Stimulated activated CD8-positive, alpha-beta memory T cell treated with anti-CD3 and anti-CD28 coated beads, Interleukin-7, amount 100 ng/mL, for 4 hours (primary cell): ENCODE data around the gene NEFH.

Experiments
- DNase-seq, 2 donors: peaks; one replicate each; pipeline ENCODE4 v3.0.0-alpha.2; 2020; ENCODE audit warnings: low read depth in 2 of 2

Gene NEFH

GRCh38 chr22:29503811-29504372 is 23.9 kb downstream of the NEFH start:
- no peak for DNase-seq

DNA sequence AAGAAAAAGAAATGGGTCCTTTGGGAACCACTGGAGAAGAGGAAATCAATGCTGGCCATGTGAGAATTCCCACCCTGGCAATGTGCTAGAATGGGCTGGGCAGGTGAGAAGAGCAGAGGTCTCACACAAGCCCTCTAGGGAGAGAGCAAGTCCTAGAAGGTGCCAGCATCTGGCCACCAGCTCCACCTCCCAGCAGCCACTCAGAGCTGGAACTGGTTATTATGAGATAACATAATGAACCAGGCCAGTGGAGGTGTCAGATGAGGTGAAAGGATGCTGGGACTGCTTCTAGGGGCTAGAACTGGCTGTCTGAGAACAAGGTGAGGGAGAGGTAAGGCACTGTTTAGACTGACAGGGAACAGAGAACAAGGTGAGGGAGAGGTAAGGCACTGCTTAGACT is 29.3 kb downstream of the NEFH start:
- DNase-seq = no peak

- DNase-seq = no peak
Measured at GRCh38 chr22:29509815-29510214, 29.8 kb downstream of the NEFH start.

GRCh38 chr22:29510542-29510941 is 30.5 kb downstream of the NEFH start:
- no peak for DNase-seq

DNA sequence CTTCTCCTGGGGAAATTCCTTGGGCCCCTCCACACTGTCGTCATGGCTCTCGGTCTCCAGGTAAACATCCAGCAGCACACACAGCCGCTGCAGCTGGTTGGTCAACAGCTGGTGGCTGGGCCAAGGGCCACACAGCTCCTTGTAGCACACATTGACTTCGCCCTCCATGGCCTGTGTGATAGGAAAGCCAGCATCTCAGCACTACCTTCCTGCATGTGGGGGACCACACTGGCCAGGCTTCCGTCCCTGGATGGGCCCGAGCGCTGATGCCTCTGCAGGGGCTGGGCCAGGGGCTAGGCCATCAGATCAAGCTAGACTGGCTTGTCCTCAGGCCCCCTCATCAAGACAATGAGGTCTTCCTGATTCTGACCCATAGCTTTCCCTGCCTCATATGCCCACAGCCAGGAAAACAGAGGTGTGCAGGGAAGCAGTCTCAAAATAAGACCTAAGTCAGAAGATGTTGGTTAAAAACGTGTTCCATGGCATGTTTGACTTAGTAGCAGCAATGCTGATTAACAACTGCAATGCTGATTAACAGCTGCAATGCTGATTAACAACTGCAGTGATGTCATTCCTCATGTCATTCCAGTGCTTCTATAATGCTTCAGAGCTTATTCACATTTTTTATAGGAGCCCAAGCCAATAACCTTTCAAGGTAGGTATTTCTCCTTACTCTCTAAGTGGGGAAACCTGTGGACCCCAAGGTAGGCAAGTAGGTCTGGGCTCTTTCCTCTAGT is 31.3 kb downstream of the NEFH start:
- DNase-seq = no peak

- no peak for DNase-seq
Measured at GRCh38 chr22:29512031-29512430, 32.0 kb downstream of the NEFH start.

DNA sequence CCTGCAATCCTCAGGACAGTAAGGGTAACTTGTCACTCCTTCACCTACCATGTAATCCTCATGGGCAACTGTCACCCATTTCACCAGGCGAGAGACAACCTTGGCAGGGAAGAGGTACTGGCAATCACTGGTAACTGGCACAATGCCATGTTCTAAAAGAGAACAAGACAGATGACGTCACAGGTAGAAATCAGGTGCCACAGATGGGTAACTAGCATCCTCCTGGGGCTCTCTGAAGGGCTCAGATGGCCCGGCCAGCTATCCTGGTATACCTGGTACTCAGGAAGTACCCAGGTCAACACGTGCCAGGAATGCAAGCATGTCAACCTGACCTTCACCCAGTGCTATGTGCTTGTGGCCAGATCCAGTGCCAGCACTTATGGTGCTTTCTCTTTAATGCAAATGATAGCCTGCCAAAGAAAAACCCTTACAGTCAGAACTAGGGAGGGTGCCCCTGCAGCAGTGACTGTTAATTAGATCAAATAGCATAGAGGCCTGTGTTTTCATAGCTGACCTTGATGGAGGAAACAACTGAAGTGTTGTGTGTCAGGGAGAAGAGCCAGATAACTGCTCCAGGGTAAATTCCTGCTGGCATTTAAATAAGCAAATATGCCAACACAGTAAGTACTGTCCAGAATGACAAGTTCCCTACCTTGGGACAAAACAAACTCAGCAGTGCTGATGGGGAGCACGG is 37.3 kb downstream of the NEFH start:
- no peak for DNase-seq

GRCh38 chr22:29518427-29518826 is 38.4 kb downstream of the NEFH start:
- DNase-seq = no peak

GRCh38 chr22:29519996-29520395 is 40.0 kb downstream of the NEFH start:
- no peak for DNase-seq

GRCh38 chr22:29520851-29521250 is 40.8 kb downstream of the NEFH start:
- DNase-seq = no peak

DNA sequence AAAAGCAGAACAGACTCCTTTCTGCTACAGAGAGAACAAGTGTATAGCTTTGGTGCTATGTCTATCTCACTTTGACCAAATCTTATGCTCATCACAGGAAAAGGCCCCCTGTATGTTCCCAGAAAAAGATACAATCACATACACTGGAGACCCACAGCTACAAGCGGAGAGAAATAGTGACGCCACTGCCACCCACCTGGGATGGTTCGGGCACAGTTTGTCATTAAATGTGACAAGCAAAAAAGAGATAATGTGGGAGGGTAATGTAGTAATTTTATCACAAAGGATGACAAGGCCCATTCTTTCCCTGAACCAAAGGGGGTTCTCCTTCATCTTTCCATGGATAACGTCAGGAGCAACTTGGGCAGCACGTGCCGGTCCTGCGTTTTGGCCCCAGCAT is 41.5 kb downstream of the NEFH start:
- DNase-seq = no peak

- no peak for DNase-seq
Measured at GRCh38 chr22:29523761-29524160, 43.7 kb downstream of the NEFH start.

DNA sequence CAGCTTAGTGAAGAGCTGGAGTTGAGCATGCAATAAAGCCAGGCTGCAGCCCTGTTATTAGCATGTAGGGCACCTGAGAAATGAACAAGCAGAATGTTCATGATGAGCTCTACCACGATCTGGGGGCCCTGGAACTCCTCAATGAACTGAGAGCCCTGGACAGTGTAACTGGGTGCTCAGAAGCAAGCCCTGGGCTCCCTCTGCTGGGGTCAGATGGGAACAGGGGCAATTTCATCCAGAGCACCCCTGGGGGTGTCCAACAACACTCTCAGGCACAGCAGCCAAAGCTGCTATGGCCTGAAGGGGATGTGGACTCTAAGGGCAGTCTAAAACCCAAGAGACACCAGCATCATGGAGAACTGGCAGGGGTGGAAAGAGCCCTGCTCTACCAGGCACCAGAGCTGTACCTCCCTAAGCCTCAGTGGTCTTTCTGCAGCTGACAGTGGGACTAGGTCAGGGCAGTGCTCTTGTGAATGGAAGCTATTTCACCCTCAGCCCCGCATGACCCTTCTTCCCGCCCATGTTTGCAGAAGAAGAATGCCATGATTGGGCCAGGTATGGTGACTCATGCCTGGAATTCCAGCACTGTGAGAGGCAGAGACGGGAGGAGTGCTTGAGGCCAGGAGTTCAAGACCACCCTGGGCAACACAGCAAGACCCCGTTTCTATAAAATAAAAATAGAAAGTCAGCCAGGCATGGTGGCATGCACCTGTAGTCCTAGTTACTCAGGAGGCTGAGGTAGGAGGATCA is 44.6 kb downstream of the NEFH start:
- DNase-seq = no peak

GRCh38 chr22:29528144-29528543 is 48.1 kb downstream of the NEFH start:
- no peak for DNase-seq

DNA sequence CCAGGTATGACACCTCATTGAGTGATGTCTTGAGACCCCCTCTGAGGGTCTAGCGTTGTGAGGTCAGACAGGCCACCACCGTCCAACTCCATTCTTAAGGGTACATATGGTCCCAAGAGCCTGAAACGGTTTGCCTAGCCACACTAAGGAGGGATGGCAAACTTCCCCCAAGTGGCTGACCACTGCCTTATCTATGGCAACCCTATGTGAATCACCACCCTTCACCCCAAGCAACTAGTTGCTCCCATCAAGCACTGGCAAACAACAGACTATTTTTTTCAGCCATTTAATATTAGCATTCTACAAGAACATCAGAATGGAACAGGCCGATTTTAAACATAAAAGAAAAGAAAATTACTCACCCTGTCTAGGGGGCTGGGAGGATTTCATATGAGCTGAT is 50.7 kb downstream of the NEFH start:
- DNase-seq = no peak

GRCh38 chr22:29531419-29531818 is 51.4 kb downstream of the NEFH start:
- no peak for DNase-seq

DNA sequence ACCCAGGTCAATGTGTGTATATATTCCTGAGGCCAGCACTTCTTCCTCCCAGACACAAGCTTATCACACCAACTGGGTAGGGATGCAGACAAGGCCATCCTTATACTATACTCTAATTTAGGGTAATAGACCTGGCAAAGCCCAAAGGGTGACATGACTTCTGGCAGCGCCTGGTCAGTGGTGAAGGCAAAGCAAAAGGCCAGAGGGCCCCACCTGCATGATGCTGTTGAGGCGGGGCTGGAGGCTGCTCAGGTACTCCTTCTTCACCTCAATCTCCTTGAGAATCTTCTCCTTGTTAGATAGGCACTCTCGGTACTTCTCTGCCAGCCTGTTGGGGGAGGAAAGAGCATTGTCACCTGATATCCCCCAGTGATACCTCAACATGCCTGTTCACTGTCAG is 56.4 kb downstream of the NEFH start:
- DNase-seq = no peak

- DNase-seq = no peak
Measured at GRCh38 chr22:29539105-29539504, 59.1 kb downstream of the NEFH start.
